ENCODE measurements around the gene TRUB1.
A peak's percentile ranks its signal among the peaks of the same experiment; 100 is the strongest.

TRUB1 gene

DNA sequence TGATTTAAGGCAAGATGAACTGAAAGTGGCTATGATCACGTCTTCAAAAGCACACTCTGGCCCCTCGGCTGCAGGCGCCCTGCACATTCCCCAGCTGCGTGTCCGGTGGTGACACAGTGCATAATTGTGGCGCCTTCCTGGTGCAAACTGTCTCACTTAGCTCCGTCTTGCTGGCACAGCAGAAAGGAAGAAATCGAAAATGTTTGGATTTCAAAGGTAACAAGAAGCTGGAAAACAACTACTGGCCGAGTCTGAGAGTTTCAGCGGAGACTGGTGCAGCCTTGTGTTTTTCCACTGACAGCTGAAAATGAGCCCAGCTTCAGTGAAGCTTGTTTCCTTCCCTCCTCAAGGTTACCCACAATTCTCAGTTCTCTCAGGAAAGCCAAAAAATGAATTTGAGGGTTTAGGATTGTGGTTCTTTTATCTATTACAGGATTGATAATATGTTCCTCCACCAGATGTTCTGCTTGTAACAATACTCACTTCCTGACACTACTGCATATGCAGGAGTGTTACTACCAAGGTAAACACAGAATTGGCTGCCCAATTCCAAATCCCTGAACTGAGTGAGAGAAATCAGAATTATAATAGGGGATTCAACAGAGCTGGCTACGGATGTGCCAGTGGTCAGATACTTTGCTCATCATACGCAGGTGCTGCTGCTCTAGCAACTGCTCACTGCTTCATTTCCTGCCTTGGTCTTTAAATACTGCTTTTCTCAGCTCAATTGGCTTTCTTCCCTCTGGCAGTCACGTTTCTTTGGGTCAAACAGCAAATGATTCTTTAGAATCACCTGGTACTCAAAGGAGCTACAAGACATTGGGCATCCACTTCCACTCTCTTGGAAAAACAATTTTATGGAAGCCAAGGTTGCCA, 63.7 kb downstream of the TRUB1 start:
- no peak for DNase-seq (ENCODE audit: low read depth, low spot score)
- TF ChIP-seq, protein P1, sequence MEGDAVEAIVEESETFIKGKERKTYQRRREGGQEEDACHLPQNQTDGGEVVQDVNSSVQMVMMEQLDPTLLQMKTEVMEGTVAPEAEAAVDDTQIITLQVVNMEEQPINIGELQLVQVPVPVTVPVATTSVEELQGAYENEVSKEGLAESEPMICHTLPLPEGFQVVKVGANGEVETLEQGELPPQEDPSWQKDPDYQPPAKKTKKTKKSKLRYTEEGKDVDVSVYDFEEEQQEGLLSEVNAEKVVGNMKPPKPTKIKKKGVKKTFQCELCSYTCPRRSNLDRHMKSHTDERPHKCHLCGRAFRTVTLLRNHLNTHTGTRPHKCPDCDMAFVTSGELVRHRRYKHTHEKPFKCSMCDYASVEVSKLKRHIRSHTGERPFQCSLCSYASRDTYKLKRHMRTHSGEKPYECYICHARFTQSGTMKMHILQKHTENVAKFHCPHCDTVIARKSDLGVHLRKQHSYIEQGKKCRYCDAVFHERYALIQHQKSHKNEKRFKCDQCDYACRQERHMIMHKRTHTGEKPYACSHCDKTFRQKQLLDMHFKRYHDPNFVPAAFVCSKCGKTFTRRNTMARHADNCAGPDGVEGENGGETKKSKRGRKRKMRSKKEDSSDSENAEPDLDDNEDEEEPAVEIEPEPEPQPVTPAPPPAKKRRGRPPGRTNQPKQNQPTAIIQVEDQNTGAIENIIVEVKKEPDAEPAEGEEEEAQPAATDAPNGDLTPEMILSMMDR (IDR thresholded peaks at IDR 0.05; ENCODE audit: insufficient read depth, low read length, missing control alignments): no peak
- H3K4me3 ChIP-seq (ENCODE audit: low read depth, low read length): peak overlapping the region; percentile 16
- ChIA-PET POLR2A (no interaction called here), CTCF (interaction anchor here (0.7 to 1.6 kb wide), 3 partner anchors 121 to 177 kb away, joined by 3 to 8 read pairs (median 4); no protein-coding TSS in a partner anchor)

DNA sequence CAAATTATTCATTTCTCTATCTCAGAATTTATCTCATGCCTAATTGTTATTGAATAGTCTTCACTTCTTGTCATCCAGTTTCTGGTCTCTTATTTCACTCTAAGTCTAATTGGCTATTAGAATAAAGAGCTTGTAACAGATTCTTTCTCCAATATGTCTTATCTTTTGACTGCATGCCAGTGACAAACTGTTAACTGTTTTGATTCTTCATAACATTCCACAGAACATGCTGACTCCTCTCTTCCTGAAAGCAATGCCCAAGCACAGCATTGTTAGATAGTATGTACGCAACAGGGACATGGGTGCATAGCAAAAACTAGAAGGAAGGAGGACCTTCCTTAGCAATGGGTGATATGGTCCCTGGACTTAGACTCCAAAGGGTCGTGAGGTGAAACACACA, 65.4 kb downstream of the TRUB1 start:
- H3K4me3 ChIP-seq (ENCODE audit: low read depth, low read length): no peak overlapping the region
- no peak for DNase-seq (ENCODE audit: low read depth, low spot score)
- CTCF ChIA-PET: interaction anchor here (1.4 kb wide), 1 partner anchor 122 kb away, joined by 4 read pairs; no protein-coding TSS in a partner anchor
- POLR2A ChIA-PET: no interaction called here
- TF ChIP-seq, protein P1 (IDR thresholded peaks at IDR 0.05; ENCODE audit: insufficient read depth, low read length, missing control alignments): no peak

DNA sequence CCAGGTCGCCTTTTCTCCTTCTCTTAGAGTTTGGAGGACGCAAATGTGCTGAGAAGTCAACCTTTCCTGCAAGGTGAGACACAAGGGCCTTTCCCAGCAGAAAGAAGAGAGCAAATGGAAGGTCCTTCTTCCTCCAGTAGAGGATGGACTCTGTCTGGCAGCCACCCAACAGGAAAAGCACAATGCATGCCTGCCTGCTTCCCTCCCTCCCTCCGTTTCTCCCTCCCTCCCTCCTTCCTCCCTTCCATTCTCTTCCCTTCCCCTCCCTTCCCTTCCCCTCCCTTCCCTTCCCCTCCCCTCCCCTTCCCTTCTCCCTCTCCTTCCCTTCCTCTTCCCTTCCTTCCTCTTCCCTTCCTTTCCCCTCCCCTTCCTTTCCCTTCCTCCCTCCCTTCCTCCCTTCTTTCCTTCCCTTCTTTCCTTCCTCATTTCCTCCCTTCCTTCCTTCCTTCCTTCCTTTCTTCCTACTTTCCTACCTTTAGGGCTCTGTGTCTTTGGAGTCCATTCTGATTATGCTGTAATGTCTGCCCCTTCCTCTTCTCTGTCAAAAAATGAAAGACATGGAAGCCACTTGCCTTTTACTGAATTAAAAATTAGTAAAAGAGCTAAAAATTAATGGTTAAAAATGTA, 66.4 kb downstream of the TRUB1 start:
- ChIA-PET POLR2A (no interaction called here), CTCF (no interaction called here)
- TF ChIP-seq, protein P1 (IDR thresholded peaks at IDR 0.05; ENCODE audit: insufficient read depth, low read length, missing control alignments): no peak
- no peak for DNase-seq (ENCODE audit: low read depth, low spot score)
- no peak overlapping the region for H3K4me3 ChIP-seq (ENCODE audit: low read depth, low read length)

DNA sequence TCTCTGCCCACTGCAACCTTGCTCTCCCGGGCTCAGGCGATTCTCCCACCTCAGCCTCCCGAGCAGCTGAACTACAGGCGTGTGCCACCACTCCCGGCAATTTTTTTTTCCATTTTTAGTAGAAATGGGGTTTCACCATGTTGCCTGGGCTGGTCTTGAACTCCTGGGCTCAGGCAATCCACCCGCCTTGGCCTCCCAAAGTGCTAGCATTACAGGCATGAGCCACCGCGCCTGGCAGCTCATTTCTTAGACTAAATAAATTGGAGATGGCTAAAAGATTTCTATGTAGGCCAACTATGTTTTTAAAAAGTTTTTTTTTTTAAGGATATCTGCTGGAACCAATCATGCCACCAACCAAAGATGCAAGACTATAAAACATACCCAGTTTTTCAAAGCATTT, 67.8 kb downstream of the TRUB1 start:
- DNase-seq (ENCODE audit: low read depth, low spot score): no peak
- ChIA-PET CTCF (interaction anchor here (0.9 kb wide), 1 partner anchor 51 kb away, joined by 3 read pairs; no protein-coding TSS in a partner anchor), POLR2A (no interaction called here)
- H3K4me3 ChIP-seq (ENCODE audit: low read depth, low read length): no peak overlapping the region
- TF ChIP-seq, protein P1 (IDR thresholded peaks at IDR 0.05; ENCODE audit: insufficient read depth, low read length, missing control alignments): no peak

DNA sequence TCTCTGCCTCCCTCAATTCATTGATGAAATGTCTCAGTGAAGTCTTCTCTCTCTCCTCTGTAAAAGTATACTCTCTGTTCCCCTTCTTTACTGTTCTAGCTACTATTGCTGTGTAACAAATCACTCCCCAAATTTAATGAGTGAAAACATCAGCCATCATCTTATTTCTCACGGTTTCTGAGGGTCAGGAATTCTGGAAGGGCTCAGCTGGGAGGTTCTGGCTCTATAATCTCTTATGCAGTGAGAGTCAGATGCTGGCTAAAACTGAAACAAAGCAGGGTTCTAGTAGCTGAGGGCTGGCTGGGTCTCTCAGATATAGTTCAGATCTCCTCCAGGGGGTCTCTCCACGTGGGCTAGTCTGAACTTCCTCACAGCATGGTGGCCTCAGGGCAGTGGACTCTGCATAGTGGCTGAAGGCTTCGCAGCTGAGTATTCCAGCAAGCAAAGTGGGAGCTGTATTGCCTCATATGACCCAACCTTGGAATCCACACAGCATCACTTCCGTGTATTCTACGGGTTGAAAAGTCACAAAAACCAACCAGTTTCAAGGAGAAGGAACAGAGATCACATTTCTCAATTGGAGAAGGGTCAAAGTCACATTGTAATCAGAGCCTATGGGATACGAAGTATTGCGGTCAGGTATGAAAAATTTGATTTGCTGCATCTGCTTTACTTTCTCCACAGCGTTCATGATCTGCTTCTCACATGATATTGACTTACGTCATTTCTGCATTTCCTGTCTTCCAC, 80.4 kb downstream of the TRUB1 start:
- TF ChIP-seq, protein P1 (IDR thresholded peaks at IDR 0.05; ENCODE audit: insufficient read depth, low read length, missing control alignments): no peak
- DNase-seq (ENCODE audit: low read depth, low spot score): no peak
- CTCF ChIA-PET: no interaction called here
- H3K4me3 ChIP-seq (ENCODE audit: low read depth, low read length): no peak overlapping the region
- POLR2A ChIA-PET: no interaction called here

DNA sequence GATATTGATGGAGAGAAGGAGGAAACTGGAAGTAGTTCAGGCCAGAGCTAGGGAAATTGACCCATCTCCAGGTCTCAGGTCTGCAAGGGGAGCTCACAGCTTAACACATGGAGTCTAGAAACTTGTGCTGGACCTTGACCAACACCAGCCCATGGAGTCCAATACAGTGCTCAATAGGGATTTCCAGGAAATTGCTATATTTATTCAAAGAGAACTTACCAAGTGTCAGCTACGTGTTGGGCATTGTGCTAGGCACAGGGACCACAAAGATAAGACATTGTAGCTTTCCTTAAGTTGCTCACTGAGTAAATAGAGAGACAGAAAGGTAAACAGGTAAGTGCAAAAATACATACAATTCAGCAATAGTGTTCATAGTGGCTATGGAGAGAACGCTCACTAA, 82.5 kb downstream of the TRUB1 start:
- CTCF ChIA-PET: interaction anchor here (1.3 kb wide), 1 partner anchor 12 kb away, joined by 3 read pairs; no protein-coding TSS in a partner anchor
- no peak for DNase-seq (ENCODE audit: low read depth, low spot score)
- no peak overlapping the region for H3K4me3 ChIP-seq (ENCODE audit: low read depth, low read length)
- TF ChIP-seq, protein P1 (IDR thresholded peaks at IDR 0.05; ENCODE audit: insufficient read depth, low read length, missing control alignments): no peak
- POLR2A ChIA-PET: no interaction called here
